Measurements from ENCODE around the gene ZFP57. TPM values are rescaled to one million over a fixed set of nuclear protein-coding genes. Genes with fewer than 3 reads are reported as not detected.

ZFP57 gene
- polyA plus RNA-seq, 1 donor from 2014 or later = not detected

GRCh38 chr6:29649701-29650673 lies 31.0 kb downstream of the ZFP57 start:
- no peaks in the 10 kb centered on the region for H3F3A ChIP-seq (ENCODE audit: insufficient read depth, low read length, poor library complexity, severe bottlenecking)
- H3K9me3 ChIP-seq (ENCODE audit: low read length) = no peaks in the 10 kb centered on the region
- TF ChIP-seq MXI1 (conservative IDR thresholded peaks at IDR 0.05; ENCODE audit: poor library complexity, severe bottlenecking) = peak; percentile 30
- TF ChIP-seq, protein P1, sequence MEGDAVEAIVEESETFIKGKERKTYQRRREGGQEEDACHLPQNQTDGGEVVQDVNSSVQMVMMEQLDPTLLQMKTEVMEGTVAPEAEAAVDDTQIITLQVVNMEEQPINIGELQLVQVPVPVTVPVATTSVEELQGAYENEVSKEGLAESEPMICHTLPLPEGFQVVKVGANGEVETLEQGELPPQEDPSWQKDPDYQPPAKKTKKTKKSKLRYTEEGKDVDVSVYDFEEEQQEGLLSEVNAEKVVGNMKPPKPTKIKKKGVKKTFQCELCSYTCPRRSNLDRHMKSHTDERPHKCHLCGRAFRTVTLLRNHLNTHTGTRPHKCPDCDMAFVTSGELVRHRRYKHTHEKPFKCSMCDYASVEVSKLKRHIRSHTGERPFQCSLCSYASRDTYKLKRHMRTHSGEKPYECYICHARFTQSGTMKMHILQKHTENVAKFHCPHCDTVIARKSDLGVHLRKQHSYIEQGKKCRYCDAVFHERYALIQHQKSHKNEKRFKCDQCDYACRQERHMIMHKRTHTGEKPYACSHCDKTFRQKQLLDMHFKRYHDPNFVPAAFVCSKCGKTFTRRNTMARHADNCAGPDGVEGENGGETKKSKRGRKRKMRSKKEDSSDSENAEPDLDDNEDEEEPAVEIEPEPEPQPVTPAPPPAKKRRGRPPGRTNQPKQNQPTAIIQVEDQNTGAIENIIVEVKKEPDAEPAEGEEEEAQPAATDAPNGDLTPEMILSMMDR (IDR thresholded peaks at IDR 0.05; ENCODE audit: poor library complexity, severe bottlenecking) = peak; percentile 99
- no peak for TF ChIP-seq EZH2 (IDR thresholded peaks at IDR 0.05; ENCODE audit: borderline replicate concordance, insufficient read depth, low read length, poor library complexity, severe bottlenecking)
- peak; percentile 48 for TF ChIP-seq POLR2AphosphoS5 (IDR thresholded peaks at IDR 0.05)
- peak; percentile 69 for TF ChIP-seq REST (IDR thresholded peaks at IDR 0.05; ENCODE audit: borderline replicate concordance)
- TF ChIP-seq TAF1 (IDR thresholded peaks at IDR 0.05; ENCODE audit: low read depth) = no peak
- TF ChIP-seq SMC3 (conservative IDR thresholded peaks at IDR 0.05; ENCODE audit: poor library complexity) = peak; percentile 69
- TF ChIP-seq EP300 (conservative IDR thresholded peaks at IDR 0.05; ENCODE audit: poor library complexity, severe bottlenecking) = peak; percentile 30
- TF ChIP-seq RAD21 (conservative IDR thresholded peaks at IDR 0.05) = peak; percentile 65
- no peaks in the 10 kb centered on the region for H4K20me1 ChIP-seq (ENCODE audit: insufficient read depth)
- no peaks in the 10 kb centered on the region for H3K36me3 ChIP-seq (ENCODE audit: insufficient read depth, low read length)
- peak overlapping the region; percentile 64 for H3K4me3 ChIP-seq (ENCODE audit: low read length)
- peak overlapping the region; percentile 71 for H3K4me2 ChIP-seq (ENCODE audit: low read length)
- H3K79me2 ChIP-seq (replicated peaks; ENCODE audit: insufficient read depth, low read length) = no peaks in the 10 kb centered on the region
- peak overlapping the region; percentile 57 for H3K27ac ChIP-seq (ENCODE audit: low read length)
- no peaks in the 10 kb centered on the region for H3K9me2 ChIP-seq (ENCODE audit: insufficient read depth, low read length)
- H3K27me3 ChIP-seq (ENCODE audit: insufficient read depth, low read depth, low read length) = no peaks in the 10 kb centered on the region
- H3K9ac ChIP-seq (ENCODE audit: low read length) = peak overlapping the region; percentile 58
- H2AFZ ChIP-seq (ENCODE audit: low read depth, low read length) = peak overlapping the region; percentile 70

DNA sequence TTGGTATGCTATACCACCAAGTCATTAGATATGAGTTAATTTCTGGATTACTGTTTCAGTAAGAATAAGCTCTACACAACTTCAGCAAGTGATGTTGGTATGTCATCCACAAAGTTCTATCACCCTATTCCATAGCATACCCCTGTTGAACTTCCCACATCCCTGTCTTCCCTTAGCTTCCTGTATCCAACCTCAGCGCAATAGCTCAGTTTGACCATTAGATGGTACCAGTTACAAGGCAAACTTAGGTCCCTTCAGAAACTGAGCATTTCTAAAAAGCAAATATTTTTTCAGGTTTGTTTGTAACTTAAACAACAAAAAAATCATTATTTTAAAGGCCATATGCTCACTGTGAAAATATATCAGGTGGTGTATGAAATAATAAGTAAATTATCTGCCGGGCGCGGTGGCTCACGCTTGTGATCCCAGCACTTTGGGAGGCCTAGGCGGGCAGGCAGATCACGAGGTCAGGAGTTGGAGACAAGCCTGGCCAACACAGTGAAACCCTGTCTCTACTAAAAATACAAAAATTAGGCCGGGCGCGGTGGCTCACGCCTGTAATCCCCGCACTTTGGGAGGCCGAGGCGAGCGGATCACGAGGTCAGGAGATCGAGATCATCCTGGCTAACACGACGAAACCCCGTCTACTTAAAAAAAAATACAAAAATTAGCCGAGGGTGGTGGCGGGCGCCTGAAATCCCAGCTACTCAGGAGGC lies 32.9 kb downstream of the ZFP57 start:
- H2AFZ ChIP-seq (ENCODE audit: low read depth, low read length) = no peak overlapping the region
- H3K27me3 ChIP-seq (ENCODE audit: insufficient read depth, low read depth, low read length) = no peaks in the 10 kb centered on the region
- H3K4me2 ChIP-seq (ENCODE audit: low read length) = no peak overlapping the region
- H3K9ac ChIP-seq (ENCODE audit: low read length) = no peak overlapping the region
- H3K36me3 ChIP-seq (ENCODE audit: insufficient read depth, low read length) = no peaks in the 10 kb centered on the region
- no peaks in the 10 kb centered on the region for H3K9me2 ChIP-seq (ENCODE audit: insufficient read depth, low read length)
- no peak overlapping the region for H3K4me3 ChIP-seq (ENCODE audit: low read length)
- no peaks in the 10 kb centered on the region for H3K9me3 ChIP-seq (ENCODE audit: low read length)
- H3K79me2 ChIP-seq (replicated peaks; ENCODE audit: insufficient read depth, low read length) = no peaks in the 10 kb centered on the region
- no peaks in the 10 kb centered on the region for H4K20me1 ChIP-seq (ENCODE audit: insufficient read depth)
- TF ChIP-seq EZH2 (IDR thresholded peaks at IDR 0.05; ENCODE audit: borderline replicate concordance, insufficient read depth, low read length, poor library complexity, severe bottlenecking) (no peak), POLR2AphosphoS5 (IDR thresholded peaks at IDR 0.05) (no peak), SMC3 (conservative IDR thresholded peaks at IDR 0.05; ENCODE audit: poor library complexity) (peak; percentile 73), RAD21 (conservative IDR thresholded peaks at IDR 0.05) (peak; percentile 81)
- TF ChIP-seq, protein P1 (IDR thresholded peaks at IDR 0.05; ENCODE audit: poor library complexity, severe bottlenecking) = peak; percentile 77
- H3K27ac ChIP-seq (ENCODE audit: low read length) = no peak overlapping the region
- H3F3A ChIP-seq (ENCODE audit: insufficient read depth, low read length, poor library complexity, severe bottlenecking) = no peaks in the 10 kb centered on the region

All from neural cell (in vitro differentiated cells).